WERI-Rb-1 (cell line): Measurements from ENCODE around the gene NCKAP5L.

ENCODE experiments used
- DNase-seq: peaks from one replicate; pipeline ENCODE4 v3.0.0-alpha.2; 2020
- H3K27ac ChIP-seq: fragments of 250-450 bp; sonication (Bioruptor Pico); 2 replicates; pipeline ENCODE4 v1.5.1; 2020; ENCODE audit warnings: mild to moderate bottlenecking, moderate library complexity
- H3K27me3 ChIP-seq: fragments of 250-450 bp; sonication (Bioruptor Pico); 2 replicates; pipeline ENCODE4 v1.5.1; 2021; ENCODE audit warnings: mild to moderate bottlenecking, low read depth, moderate library complexity; ENCODE audit not compliant: insufficient read depth, severe bottlenecking
- H3K36me3 ChIP-seq: fragments of 250-450 bp; sonication (Bioruptor Pico); 2 replicates; pipeline ENCODE4 v1.5.1; 2020; ENCODE audit warnings: mild to moderate bottlenecking, moderate library complexity
- H3K4me3 ChIP-seq: 2 replicates; pipeline ENCODE4 v1.5.1; 2011; ENCODE audit warnings: low read depth, mild to moderate bottlenecking, control low read depth, low read length
- H3K9me3 ChIP-seq: fragments of 250-450 bp; sonication (Bioruptor Pico); 2 replicates; pipeline ENCODE4 v1.5.1; 2021; ENCODE audit warnings: mild to moderate bottlenecking, moderate library complexity; ENCODE audit not compliant: severe bottlenecking
- CTCF ChIP-seq: IDR thresholded peaks from 2 replicates; pipeline ENCODE4 v1.5.1; 2011; ENCODE audit warnings: low read depth, mild to moderate bottlenecking, control low read depth, inconsistent platforms, low read length

NCKAP5L gene

GRCh38 chr12:49801141-49802063, 26.8 kb downstream of the NCKAP5L start:
- Histone ChIP-seq H3K4me3 (no peak overlapping the region), H3K9me3 (no peaks in the 10 kb centered on the region), H3K36me3 (peaks cover 5% of the 10 kb centered on the region), H3K27ac (no peak overlapping the region), H3K27me3 (no peaks in the 10 kb centered on the region)
- no peak for DNase-seq
- TF ChIP-seq CTCF: no peak

GRCh38 chr12:49800421-49801140, 27.6 kb downstream of the NCKAP5L start:
- Histone ChIP-seq H3K27ac (no peak overlapping the region), H3K9me3 (no peaks in the 10 kb centered on the region), H3K36me3 (peaks cover 5% of the 10 kb centered on the region), H3K4me3 (no peak overlapping the region), H3K27me3 (no peaks in the 10 kb centered on the region)
- no peak for DNase-seq
- no peak for TF ChIP-seq CTCF

DNA sequence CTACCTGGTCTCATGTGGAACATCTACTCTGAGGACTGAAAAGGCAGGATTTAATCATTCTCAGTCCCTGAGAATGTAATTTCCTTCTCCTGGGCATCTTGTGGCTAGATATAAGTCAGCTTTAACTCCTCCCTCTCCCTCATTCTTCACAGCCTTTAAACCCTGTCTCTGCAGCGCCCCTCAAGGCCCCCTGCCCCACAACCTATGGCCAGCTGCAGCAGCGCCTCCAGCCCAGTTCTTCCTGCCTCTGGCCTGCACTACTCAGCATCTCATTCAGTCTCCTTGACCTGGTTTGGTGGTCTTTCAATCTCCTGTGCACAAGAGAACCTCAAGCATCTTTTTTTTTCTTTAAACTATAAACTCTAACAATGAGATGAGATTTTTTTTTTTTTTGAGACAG, 29.3 kb downstream of the NCKAP5L start:
- Histone ChIP-seq H3K4me3 (no peak overlapping the region), H3K27me3 (no peaks in the 10 kb centered on the region), H3K27ac (no peak overlapping the region; the same call in 1 of the 2 replicates), H3K9me3 (no peaks in the 10 kb centered on the region), H3K36me3 (peaks cover 5% of the 10 kb centered on the region)
- TF ChIP-seq CTCF: no peak
- no peak for DNase-seq

DNA sequence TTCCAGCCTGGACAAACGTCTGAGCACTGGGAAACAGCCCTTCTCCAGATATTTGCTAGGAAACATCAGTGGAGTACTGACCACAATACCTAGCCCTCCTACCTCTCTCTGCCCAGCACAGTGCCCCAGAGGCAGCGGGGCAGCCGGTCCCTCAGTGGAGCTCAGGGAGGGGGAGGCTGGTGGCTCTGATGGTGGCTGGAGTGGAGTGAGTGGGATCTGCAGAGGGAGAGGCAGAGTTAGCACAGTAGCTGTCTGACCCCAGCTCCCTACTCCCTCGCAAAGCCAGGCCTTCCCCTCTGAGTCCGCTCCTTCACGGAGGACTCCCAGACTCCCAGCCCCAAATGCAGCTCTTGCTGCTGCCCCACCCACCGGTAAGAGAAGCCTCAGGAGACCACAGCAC, 30.0 kb downstream of the NCKAP5L start:
- no peak overlapping the region for H3K4me3 ChIP-seq
- H3K9me3 ChIP-seq: no peaks in the 10 kb centered on the region
- DNase-seq: no peak
- H3K27ac ChIP-seq: peak overlapping the region; percentile 22; the same call in 1 of the 2 replicates
- H3K36me3 ChIP-seq: peaks cover 5% of the 10 kb centered on the region
- no peak for TF ChIP-seq CTCF
- no peaks in the 10 kb centered on the region for H3K27me3 ChIP-seq

- no peak overlapping the region for H3K4me3 ChIP-seq
- no peak for TF ChIP-seq CTCF
- H3K27ac ChIP-seq: no peak overlapping the region
- H3K27me3 ChIP-seq: no peaks in the 10 kb centered on the region
- H3K9me3 ChIP-seq: no peaks in the 10 kb centered on the region
- no peak for DNase-seq
- peaks cover 5% of the 10 kb centered on the region for H3K36me3 ChIP-seq
Measured at GRCh38 chr12:49797449-49797776, 30.8 kb downstream of the NCKAP5L start.
